ENCODE measurements around the gene CDKAL1. TPM values are rescaled to one million over a fixed set of nuclear protein-coding genes. Genes with fewer than 3 reads are reported as not detected.

Gene CDKAL1
- total and polyA plus RNA-seq, 2 of the 8 experiments (the other 6 are each of a cell fraction or from before 2014, with no cell fraction given): 8.4 to 24.6 TPM

- Histone ChIP-seq H2BK5ac (ENCODE audit: low read depth, low read length) (no peak overlapping the region), H3K4ac (replicated peaks; ENCODE audit: insufficient read length, low read depth, low read length) (no peak overlapping the region), H3K79me1 (ENCODE audit: low read depth, low read length) (no peaks in the 10 kb centered on the region), H3K4me1 (replicated peaks in 1 of 4; ENCODE audit: control insufficient read depth in 3 of 4, insufficient read depth in 4 of 4, low read length in 3 of 4) (no peaks in the 10 kb centered on the region; a peak in 1 of 7 replicates), H2AFZ (ENCODE audit: low read length) (no peak overlapping the region), H3K4me2 (ENCODE audit: insufficient read depth in 1 of 2, low read depth in 2 of 2, low read length in 2 of 2) (no peak overlapping the region), H2BK120ac (replicated peaks; ENCODE audit: low read depth, low read length) (no peak overlapping the region), H4K20me1 (replicated peaks in 1 of 2; ENCODE audit: control insufficient read depth in 1 of 2, insufficient read depth in 2 of 2, low read length in 2 of 2) (no peaks in the 10 kb centered on the region), H3K4me3 (ENCODE audit: extremely low read depth in 1 of 4, insufficient read depth in 2 of 4, low read depth in 3 of 4, low read length in 4 of 4) (no peak overlapping the region), H4K5ac (ENCODE audit: insufficient read length, low read depth, low read length) (no peak overlapping the region), H2BK15ac (ENCODE audit: low read length) (no peak overlapping the region), H3K18ac (ENCODE audit: extremely low read depth, low read length) (no peak overlapping the region), H3K23me2 (ENCODE audit: low read depth, low read length) (no peaks in the 10 kb centered on the region), H3K27ac (ENCODE audit: low read depth, low read length) (no peak overlapping the region), H2BK20ac (ENCODE audit: low read length) (no peak overlapping the region), H4K91ac (replicated peaks; ENCODE audit: insufficient read length, low read length) (no peak overlapping the region), H3K9ac (replicated peaks in 1 of 4; ENCODE audit: extremely low read depth in 1 of 4, low read depth in 3 of 4, low read length in 3 of 4) (no peak overlapping the region), H3K9me3 (ENCODE audit: insufficient read depth in 2 of 2, low read depth in 1 of 2, low read length in 1 of 2) (0 out of 4 replicates have a peak, but pooled peaks cover 0 to 5% of the 10 kb centered on the region in 2 experiments), H2BK12ac (ENCODE audit: low read depth, low read length) (no peak overlapping the region), H3K27me3 (replicated peaks in 1 of 4; ENCODE audit: control insufficient read depth in 3 of 4, extremely low read depth in 1 of 4, insufficient read depth in 3 of 4, low read length in 3 of 4) (no peaks in the 10 kb centered on the region), H3K14ac (ENCODE audit: insufficient read length) (no peak overlapping the region), H3K56ac (replicated peaks; ENCODE audit: insufficient read length, low read depth, low read length) (no peak overlapping the region), H3K23ac (ENCODE audit: insufficient read length) (no peak overlapping the region), H4K8ac (ENCODE audit: extremely low read depth, insufficient read depth, low read length) (no peak overlapping the region), H3K36me3 (ENCODE audit: control insufficient read depth in 2 of 4, insufficient read depth in 4 of 4, low read length in 3 of 4) (no peaks in the 10 kb centered on the region), H3K79me2 (ENCODE audit: control insufficient read depth in 1 of 2, insufficient read depth in 2 of 2, low read length in 2 of 2) (no peaks in the 10 kb centered on the region), H2AK5ac (ENCODE audit: low read depth, low read length) (no peak overlapping the region)
- no peak for FAIRE-seq
- ChIA-PET CTCF (ENCODE audit: partially characterized antibody) (interaction anchor here (0.5 to 0.6 kb wide), 2 partner anchors 19 to 406 kb away, joined by 3 read pairs; no protein-coding TSS in a partner anchor), POLR2A (ENCODE audit: partially characterized antibody) (interaction anchor here (0.6 kb wide), 1 partner anchor 251 kb away, joined by 3 read pairs; no protein-coding TSS in a partner anchor)
- no peak for DNase-seq (ENCODE audit: low read depth in 1 of 2, low spot score in 2 of 2)
- 94% methylated on average over 2 of the region's 2 CpGs; no CpG with 5 or more reads in 1 of the 2 experiments for WGBS, 2 experiments (ENCODE audit: extremely low coverage in 1 of 2, insufficient coverage in 1 of 2, insufficient read length in 1 of 2, insufficient replicate concordance in 2 of 2, low coverage in 1 of 2, low lambda C conversion rate in 2 of 2, missing lambda C conversion rate in 1 of 2)
- TF ChIP-seq NRF1 (IDR thresholded peaks at IDR 0.05; ENCODE audit: low read depth, low read length) (no peak), CHD1 (IDR thresholded peaks at IDR 0.05; ENCODE audit: low read depth, low read length) (no peak)
Measured at GRCh38 chr6:20943040-20943627, 408.9 kb downstream of the CDKAL1 start.

Measured in H1 (cell line).